HG02798 (cell line): ENCODE data around the gene KIF26A.

Experiments used
- ATAC-seq: cut with Tn5 transposase; IDR thresholded peaks from one replicate; pipeline ENCODE4 v1.9.1; 2021; ENCODE audit warnings: mild to moderate bottlenecking; ENCODE audit not compliant: unreplicated experiment, poor library complexity

Gene KIF26A

GRCh38 chr14:104141621-104142091 lies 3.3 kb downstream of the KIF26A start:
- no peak for ATAC-seq

GRCh38 chr14:104142136-104142945 lies 4.0 kb downstream of the KIF26A start:
- ATAC-seq, result no peak

GRCh38 chr14:104142946-104143470 lies 4.6 kb downstream of the KIF26A start:
- ATAC-seq, result no peak

- ATAC-seq, result no peak
Observed at GRCh38 chr14:104143521-104144452, 5.4 kb downstream of the KIF26A start.

GRCh38 chr14:104144453-104144790 lies 6.0 kb downstream of the KIF26A start:
- ATAC-seq, result no peak

- ATAC-seq, result no peak
Observed at GRCh38 chr14:104144911-104145825, 6.8 kb downstream of the KIF26A start.

GRCh38 chr14:104145826-104146601 lies 7.6 kb downstream of the KIF26A start:
- ATAC-seq, result no peak

- no peak for ATAC-seq
Observed at GRCh38 chr14:104146651-104147345, 8.4 kb downstream of the KIF26A start.

- ATAC-seq, result no peak
Observed at GRCh38 chr14:104147346-104148125, 9.1 kb downstream of the KIF26A start.

GRCh38 chr14:104148433-104149277 lies 10.3 kb downstream of the KIF26A start:
- no peak for ATAC-seq

- no peak for ATAC-seq
Observed at GRCh38 chr14:104149278-104149595, 10.8 kb downstream of the KIF26A start.

GRCh38 chr14:104149617-104150135 lies 11.3 kb downstream of the KIF26A start:
- no peak for ATAC-seq

GRCh38 chr14:104150136-104151025 lies 12.0 kb downstream of the KIF26A start:
- ATAC-seq, result no peak

GRCh38 chr14:104151026-104151381 lies 12.6 kb downstream of the KIF26A start:
- ATAC-seq, result no peak

GRCh38 chr14:104151566-104152245 lies 13.3 kb downstream of the KIF26A start:
- no peak for ATAC-seq

- ATAC-seq, result no peak
Observed at GRCh38 chr14:104152246-104152575, 13.8 kb downstream of the KIF26A start.
